NCI-H526 (cell line): Measurements from ENCODE around the gene SELPLG.
"Not testable (repeated sequence)": the region's sequence is repeated elsewhere in the genome, so short reads cannot be mapped to it uniquely, and the experiment has no call there.

Experiments used
- DNase-seq, 2 experiments: peaks; one replicate each; lab custom pipeline; 2025; lab: John Stamatoyannopoulos, UW

SELPLG gene

DNA sequence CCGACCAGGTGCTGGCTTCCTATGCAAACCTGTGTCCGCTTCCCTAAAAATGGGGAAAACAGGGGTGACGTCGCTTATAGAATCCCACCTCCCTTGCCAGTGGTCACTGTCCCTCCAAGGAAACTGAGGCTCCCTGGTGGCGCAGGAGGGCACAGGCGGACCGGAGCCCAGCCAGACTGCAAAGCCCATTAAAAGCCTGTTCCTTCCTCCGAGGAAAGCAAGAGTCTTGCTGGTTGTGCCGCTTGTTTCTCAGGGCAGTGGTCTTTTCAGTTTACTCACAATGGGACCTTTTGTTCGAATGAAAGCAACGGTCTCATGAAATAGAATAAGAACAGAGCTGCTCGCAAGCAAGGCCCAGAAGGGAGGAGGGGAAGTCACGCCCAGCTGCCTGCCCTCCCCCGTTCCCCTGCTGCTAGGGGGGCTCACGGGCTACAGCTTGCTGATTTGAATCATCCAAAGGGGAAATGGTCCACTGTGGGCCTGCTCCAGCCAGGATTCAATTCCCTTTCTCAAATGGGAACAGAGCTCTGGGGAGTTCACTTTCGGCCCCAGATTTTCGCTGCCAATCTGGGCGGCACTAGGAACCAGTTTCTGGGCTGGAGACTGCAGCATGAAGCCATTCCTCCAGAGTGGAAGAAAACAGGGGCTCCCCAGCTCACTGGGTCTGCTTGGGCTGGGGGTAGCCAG is 4.6 kb upstream of the SELPLG start:
- peak; percentile 88 to 91 for DNase-seq

DNA sequence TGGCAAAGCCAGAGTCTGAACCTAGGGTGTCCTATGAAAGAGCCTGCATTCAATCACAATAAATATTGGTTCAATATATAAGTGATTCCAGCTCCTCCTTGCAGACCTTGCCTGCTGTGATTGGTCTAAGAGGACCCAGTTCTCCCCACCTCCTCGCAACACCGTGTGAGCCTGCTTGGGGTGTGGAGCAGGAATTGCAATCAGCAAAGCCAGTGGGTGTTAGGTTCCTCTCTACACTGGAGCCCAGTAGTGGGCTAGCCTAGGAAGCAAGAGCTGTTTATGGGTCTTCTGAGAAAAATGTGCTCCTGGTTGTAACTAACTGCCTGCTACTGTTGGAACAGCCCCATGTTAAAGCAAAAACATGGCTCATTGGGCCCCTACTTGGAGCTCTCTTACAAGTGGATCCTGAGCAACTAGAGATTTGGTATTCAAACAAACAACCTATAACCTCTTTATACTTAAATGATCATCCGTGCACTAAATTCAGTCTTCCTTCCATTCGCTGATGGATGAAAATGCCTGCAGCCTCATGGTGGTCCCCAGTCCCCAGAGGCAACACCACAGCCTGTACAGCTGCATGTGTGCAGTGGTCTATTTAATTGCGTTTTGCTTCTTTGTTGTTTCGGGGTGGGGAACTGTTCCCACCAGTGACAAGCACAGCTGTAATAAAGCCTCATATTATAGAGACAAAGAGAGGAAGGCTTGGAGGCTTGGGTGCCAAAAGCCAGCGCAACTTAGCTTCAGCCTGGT is 3.7 kb upstream of the SELPLG start:
- peak in 1 of 2 experiments; percentile 61 for DNase-seq

DNA sequence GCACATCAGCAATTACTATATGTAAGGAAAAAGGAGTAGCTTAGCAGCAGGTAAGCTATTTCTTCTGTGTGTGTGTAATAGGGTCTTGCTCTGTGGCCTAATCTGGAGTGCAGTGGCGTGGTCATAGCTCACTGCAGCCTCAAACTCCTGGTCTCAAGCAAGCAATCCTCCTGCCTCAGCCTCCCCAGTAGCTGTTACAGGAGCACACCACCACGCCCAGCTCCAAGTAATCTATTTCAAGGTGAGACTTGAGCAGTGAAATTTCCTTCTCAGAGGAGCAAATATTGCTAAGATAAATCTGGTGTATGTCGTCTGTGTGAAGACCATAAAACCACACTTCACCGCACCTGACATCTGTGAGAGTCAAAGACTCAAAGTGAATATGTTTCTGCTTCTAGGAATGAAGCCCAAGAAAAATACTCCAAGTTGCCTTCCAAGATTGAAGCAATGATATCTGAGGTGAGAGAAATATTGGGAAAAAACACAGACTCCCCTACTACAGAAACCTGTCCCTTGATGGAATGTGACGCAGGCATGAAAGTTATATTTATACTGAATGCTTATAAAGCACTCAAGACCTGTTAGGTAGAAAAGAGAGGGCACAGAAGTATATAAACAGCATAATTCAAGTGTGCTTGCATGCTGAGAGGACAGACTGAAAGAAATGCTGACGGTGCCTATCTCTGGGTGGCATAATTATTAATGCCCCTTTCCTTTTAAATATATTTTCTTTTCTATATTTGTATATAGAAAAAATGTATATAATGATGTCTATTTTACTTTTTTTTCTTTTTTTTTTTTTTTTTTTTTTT is 2.5 kb upstream of the SELPLG start:
- DNase-seq, result peak in 1 of 2 experiments; percentile 48

DNA sequence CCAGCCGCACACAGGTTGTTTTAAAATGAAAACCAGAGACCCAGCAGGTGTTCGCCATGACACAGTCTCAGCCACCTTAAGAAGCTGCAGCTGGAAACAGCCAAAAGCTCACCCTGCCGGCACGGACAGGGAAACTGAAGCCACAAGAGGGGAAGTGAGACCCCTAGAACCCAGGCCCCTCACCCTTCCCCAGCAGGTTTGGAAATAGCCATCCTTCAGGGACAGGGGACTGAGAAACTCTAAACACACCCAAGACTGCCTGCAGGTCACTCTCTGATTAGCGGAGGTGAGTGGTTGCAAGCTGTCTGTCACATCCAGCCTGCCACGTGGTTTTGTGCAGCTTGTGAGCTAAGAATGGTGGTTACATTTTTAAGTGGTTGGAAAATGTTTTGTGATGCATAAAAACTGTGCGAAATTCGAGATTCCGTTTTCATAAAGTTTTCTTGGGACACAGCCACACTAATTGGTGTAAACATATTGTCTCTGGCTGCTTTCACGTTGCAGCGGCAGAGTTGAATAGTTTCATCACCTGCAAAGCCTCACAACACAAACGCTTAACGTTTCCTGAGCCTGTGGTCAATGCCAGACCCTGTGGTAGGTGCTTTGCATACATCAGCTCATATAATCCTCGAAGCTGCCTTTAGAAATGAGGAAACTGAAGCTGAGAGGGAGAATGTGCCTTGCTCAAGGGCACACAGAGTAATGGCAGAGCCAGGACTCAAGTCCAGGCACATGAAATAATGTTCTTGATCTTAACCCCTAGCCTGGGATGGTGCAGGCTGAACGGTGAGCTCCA is 1.7 kb upstream of the SELPLG start:
- peak; percentile 90 to 94 for DNase-seq

DNA sequence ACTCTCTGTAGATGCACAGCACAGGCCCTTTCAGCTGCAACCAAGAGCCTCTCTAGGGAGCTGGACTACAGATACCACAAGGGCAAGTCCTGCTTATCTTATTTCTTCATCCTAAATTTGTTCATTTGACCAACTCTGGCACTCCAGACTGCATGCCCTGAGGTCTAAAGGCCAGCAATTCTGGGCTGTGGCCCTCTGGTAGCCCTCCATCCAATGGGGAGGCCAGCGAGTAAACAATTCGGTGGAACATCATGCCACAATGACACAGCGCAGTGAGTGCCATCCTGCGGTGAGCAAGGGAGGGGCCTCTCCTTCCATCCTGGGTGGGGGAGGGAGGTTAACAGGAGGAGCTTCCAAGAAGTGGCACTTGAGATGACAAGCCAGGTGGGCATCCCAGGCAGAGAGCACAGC is 652 bp upstream of the SELPLG start:
- DNase-seq, result peak in 1 of 2 experiments; percentile 28

DNA sequence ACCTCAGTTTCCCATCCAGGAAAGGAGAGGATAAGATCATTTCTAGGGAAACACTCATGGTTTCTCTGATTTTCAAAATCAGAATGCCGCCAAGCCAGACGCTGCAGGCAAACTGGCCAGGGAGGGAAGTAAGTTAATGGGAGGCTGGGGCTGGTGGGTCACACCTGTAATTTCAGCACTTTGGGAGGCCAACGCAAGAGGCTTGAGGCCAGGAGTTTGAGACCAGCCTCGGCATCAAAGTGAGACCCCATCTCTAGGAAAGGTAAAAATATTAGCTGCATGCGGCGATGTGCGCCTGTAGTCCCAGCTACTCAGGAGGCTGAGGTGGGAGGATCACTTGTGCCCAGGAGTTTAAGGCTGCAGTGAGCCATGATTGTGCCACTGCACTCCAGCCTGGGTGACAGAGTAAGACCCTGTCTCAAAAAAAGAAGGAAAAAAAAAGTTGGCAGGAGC is 587 bp downstream of the SELPLG start:
- DNase-seq, result no peak

DNA sequence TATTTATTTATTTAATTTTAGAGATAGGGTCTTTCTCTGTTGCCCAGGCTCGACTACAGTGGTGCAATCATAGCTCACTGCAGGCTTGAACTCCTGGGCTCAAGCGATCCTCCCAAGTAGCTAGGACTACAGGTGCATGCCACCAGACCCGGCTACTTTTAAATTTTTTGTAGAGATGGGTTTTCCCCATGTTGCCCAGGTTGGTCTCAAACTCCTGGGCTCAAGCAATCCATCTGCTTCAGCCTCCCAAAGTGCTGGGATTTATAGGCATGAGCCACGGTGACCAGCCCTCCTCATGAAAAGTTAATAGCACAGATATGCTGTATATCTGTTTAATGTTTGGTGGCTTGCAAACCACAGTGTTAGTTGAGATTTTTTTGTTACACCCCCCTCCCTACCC is 2.4 kb downstream of the SELPLG start:
- DNase-seq, result not testable (repeated sequence)

DNA sequence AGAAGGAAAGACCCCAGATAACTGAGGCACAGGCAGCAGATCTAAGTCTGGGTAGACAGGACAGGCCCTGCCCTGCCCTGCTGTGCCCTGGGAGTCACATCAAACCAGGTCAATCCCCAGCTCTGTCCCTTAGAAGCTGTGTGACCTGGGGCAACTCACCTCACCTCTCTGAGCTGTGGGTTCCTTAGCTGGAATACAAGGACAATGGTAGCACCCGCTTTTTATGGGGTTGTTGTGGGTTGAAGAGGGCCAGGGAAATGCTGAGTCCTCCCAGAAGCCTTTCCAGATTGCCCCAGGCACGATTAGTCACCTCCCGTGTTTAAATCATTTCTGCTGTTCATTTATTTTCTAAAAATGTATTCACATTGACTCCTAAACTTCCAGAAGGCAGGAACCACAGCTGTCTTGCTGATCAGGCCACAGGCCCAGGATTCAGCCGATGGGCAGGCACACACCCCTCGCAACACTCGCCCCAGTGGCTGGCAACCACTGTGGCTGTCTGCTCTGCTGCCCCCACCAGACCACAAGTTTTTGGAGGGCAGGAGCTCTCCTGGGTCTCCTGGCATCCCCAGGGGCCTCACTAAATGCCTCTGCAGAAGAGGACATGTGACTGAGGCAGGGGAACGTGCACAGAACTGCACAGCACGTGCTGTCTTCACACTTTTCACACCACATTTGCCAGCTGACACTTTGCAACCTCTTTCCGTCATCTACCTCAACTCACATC is 3.0 kb downstream of the SELPLG start:
- DNase-seq, result no peak

DNA sequence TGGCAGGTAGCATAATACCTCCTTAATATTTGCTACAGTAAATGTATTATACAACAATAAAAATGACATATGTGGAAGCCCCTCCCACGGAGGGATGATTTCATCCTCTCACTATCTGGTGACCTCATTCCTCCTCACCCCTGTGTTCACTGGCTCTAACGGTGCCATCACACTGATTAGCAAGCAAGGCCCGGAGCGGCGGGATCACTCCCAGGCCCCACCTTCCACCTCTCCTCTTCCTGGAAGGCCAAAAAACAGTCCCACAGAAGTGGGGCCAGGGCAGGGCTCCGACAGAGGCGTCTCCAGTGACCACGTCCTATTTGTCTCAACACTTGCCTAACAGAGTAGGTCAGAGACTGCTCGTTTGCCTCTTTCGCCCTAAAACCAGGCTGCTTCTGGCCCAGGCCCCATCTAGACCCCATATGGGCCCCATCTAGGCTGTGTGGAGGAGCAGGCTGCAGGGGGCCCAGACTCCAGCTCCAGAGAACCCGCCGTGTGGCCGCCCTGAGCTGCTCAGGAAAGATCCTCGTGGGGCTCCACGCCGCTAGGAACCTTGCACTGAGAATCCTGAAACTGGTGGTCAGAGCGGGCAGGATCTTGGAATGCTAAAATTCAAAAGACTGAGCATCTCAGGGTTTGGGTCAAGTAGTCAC is 3.7 kb downstream of the SELPLG start:
- DNase-seq, result no peak

DNA sequence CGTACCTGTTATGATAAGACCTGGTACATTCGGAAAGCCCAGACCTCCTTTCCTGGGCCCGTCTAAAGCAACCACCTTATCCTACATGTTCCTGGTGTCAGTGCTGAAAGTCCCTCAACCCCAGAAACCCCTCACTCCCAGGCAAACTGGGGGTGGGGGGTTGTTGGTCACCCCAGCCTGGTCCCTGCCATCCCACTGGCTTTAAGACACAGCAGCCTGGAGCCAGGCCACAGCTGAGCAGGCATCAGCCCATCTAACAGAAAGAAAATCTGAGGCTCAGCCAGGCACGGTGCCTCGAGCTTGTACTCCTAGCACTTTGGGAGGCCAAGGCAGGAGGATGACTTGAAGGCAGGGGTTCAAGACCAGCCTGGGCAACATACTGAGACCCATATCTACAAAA is 4.5 kb downstream of the SELPLG start:
- DNase-seq, result no peak

DNA sequence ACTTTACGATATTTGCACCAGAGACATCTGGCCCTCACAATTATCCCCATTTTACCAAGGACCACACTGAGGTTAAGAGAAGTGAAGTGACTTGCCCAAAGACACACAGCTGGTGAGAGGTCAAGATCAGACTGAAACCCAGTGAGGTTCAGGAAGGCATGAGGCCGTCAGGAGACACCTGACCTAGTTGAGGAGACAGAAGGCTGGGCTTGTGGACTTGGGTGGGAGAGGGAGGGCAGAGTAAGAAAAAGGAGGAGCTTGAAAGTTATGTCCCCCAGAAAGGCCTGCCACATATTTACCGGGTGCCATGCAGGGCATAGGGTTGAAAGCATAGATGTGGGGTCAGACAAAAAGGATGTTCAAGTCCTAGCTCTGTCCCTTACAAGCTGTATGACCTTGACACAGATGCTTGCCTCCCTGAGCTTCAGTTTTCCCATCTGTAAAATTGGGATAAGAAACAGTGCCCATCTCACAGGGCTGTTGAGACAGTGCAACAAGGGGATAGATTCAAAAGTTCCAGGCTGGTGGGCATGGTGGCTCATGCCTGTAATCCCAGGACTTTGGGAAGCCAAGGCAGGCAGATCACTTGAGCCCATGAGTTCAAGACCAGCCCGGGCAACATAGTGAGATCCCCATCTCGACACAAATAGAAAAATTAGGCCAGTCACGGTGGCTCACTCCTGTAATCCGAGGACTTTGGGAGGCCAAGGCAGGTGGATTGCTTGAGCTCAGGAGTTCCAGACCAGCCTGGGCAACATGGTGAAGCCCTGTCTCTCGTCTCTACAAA is 6.4 kb downstream of the SELPLG start:
- no peak for DNase-seq

DNA sequence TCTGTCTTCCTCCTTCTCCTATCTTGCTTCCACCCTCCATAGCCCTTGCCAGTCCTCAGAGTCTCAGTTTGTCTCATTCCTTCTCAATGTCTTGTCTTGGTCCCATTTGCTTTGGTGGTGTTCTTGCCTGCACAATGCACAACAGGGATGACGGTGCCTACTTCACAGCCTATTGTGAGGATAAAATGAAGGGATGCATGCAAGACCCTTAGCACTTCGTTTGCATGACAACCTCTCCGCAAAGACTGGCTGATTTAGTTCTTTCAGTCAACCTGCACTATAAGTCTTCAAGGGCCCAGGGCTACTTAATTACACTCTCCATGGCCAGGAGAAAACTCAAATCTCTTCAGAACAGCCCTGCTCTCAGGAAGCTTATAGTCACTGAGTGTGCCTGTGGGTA is 8.5 kb downstream of the SELPLG start:
- no peak for DNase-seq

DNA sequence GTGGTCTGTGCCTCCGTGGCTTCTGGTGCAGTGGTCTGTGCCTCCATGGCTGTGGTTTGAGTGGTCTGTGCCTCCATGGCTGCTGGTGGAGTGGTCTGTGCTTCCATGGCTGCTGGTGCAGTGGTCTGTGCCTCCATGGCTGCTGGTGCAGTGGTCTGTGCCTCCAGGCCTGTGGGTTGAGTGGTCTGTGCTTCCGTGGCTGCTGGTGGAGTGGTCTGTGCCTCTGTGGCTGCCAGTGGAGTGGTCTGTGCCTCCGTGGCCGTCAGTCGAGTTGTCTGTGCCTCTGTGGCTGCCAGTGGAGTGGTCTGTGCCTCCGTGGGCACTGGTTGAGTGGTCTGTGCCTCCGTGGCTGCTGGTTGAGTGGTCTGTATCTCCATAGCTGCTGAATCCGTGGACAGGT is 10.1 kb downstream of the SELPLG start:
- DNase-seq, result no peak

DNA sequence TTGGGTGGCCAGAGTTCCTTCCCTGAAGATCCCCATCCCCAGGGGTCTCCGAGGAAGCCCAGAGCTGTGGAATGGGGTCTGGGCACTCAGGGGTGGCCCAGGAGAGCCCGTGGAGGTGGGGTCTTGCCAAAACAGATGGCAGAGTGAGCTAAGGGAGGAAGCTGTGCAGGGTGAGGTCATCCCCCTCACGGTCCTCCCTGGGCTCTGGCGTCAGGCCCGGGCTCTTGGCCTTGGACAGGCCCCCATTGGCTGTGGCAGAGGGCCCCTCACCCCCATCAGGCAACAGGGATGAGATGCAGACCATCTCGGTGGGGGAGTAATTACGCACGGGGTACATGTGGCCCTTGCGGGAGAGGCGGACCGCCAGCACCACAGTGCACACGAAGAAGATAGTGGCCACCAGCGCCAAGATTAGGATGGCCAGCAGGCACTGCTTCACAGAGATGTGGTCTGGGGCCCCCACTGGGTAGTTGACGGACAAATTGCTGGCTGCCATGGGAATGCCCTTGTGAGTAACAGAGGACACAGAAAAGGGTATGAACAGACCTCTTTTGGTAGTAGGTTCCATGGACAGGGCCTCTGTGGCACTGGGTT is 10.7 kb downstream of the SELPLG start:
- DNase-seq, result no peak

DNA sequence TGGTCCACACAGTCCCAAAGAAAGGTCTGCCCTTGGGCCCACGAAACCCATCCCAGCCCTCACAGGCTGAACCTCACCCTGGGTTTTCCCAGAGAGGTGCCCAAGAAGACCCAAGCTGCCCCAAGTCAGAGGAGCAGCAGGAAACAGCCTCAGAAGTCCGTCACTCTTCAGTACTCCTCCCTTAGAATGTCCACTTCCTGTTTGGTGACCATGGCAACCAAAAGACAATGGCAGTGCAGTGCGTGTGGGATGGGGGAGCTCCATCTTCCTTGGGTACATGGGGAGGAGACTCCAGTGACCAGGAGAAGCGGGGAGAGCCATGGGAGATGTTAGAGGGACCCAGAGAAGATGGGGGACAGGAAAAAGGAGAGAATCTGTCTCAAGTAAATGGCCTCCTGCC is 11.3 kb downstream of the SELPLG start:
- peak in 1 of 2 experiments; percentile 12 for DNase-seq

DNA sequence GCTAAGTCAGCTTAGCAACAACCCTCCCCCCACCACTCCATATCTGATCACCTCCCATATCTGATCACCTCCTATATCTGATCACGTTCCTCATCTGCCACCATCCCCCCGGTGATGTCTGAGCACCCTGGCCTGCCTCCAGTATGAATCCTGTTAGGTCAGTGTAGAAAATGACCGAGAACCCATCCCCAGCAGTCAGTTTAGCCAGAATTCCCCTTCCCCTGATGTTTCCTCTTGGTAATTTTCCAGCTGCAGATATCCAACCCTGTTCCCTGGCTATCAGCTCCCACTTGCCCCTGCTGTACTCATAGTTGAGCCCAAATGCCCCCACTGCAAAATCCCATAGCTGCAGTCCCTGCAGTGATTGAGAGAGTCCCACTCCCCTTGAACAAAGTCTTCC is 12.5 kb downstream of the SELPLG start:
- DNase-seq, result no peak

DNA sequence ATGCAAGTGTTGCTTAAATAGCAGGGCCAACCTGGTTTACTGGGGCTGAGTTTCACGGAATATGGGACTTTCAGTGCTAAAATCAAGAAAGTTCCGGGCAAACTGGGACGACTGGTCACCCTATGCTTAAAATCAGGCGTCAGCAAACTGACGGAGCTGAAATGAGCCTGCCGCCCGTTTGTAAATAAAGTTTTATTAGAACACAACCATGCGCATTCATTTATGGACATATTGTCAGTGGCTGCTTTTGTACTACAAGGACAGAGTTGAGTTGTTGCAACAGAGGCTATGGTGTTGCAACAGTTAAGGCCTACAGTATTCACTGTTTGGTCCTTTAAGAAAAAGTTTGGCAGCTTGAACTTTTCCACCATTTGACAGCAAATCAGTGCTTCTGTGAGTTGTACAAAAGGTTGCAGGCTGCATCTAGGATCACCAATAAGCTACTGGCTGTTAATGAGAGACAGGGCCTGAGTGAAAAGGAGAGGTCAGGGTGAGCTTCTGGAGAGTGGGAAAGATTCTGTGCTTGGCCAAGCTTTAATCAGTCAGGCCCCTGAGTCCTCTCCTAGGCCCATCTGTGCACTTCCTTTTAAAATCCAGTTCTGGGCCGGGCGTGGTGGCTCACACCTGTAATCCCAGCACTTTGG is 13.3 kb downstream of the SELPLG start:
- DNase-seq, result no peak

DNA sequence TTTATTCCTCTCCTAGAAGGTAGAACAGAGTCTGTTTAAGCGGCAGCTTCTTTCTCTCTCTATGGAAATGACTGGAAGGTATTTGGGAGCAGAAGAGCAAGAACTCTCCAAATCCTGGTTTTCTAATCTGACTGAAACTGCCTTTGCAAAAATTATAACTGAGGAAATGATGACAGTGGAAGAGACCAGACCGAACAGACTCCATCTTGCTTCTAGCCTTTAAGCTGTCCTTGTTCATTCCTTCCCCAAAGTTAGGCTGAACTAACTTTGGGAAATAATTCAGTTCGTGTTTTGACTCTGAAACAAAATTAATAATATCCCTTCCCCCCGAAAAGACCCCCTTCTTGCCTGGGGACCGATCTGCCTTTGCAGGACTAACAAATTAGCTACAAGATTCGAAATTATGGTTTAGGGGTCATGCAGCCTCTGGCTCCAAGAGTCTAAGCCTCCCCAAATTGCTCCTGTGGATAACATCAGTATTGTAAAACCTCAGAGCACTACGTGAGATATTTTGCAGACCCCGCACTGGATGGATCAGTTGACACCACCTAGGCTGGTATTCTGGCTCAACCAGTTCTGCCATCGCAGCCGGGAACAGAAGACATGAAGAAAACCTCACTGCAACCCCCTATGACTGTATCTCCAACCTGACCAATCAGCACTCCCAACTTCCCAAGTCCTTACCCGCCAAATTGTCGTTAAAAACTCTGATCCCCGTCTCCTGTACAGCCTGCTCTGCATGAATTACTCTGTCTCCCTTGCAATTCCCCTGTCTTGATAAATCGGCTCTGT is 14.1 kb downstream of the SELPLG start:
- no peak for DNase-seq
